Activated CD4-positive, alpha-beta T cell treated with anti-CD3 and anti-CD28 coated beads, Interleukin-2, amount 10 ng/mL, durations not matched to agents 7 days and 5 days (primary cell): ENCODE data around the gene KRT74. TPM values are rescaled to one million over a fixed set of nuclear protein-coding genes. Genes with fewer than 3 reads are reported as not detected.

Experiments used
- CTCF ChIA-PET: fragments of 350-600 bp; sonication (Branson Sonifier 250); formaldehyde crosslinking; loops from one replicate; lab custom pipeline; 2021; ENCODE audit warnings: antibody characterized with exemption; lab: Charles Lee
- POLR2A ChIA-PET: fragments of 350-600 bp; sonication (Branson Sonifier 250); formaldehyde crosslinking; loops from one replicate; lab custom pipeline; 2021; ENCODE audit warnings: antibody characterized with exemption; lab: Charles Lee
- DNase-seq: peaks from one replicate; pipeline ENCODE4 v3.0.0-alpha.2; 2020
- H3K27ac Mint-ChIP-seq: one replicate; pipeline ENCODE4 v1.8.0; 2021; ENCODE audit warnings: mild to moderate bottlenecking, moderate library complexity, mixed read lengths
- H3K27me3 Mint-ChIP-seq: one replicate; pipeline ENCODE4 v1.8.0; 2021; ENCODE audit warnings: mixed read lengths
- H3K36me3 Mint-ChIP-seq: one replicate; pipeline ENCODE4 v1.8.0; 2021; ENCODE audit warnings: low read depth, mixed read lengths
- H3K4me1 Mint-ChIP-seq: one replicate; pipeline ENCODE4 v1.8.0; 2021; ENCODE audit warnings: mixed read lengths
- H3K4me3 Mint-ChIP-seq: one replicate; pipeline ENCODE4 v1.8.0; 2021; ENCODE audit warnings: mild to moderate bottlenecking, moderate library complexity, mixed read lengths
- H3K9me3 Mint-ChIP-seq: one replicate; pipeline ENCODE4 v1.8.0; 2021; ENCODE audit warnings: mixed read lengths
- total RNA-seq, 2 experiments: library from RNA; stranded (reverse); gene quantifications; one replicate each; pipeline ENCODE4 v1.2.3, GENCODE V29; 2021

Gene KRT74
- total RNA-seq, 2 experiments from 2014 or later: 0.15 TPM

- Mint-ChIP-seq H3K36me3 (no peaks in the 10 kb centered on the region), H3K9me3 (no peaks in the 10 kb centered on the region), H3K4me1 (no peaks in the 10 kb centered on the region), H3K27ac (no peak overlapping the region), H3K27me3 (no peaks in the 10 kb centered on the region), H3K4me3 (no peak overlapping the region)
- POLR2A ChIA-PET: no interaction called here
- CTCF ChIA-PET: no interaction called here
- no peak for DNase-seq
Measured at GRCh38 chr12:52519387-52519703, 54.3 kb downstream of the KRT74 start.

GRCh38 chr12:52518574-52519386 is 54.9 kb downstream of the KRT74 start:
- CTCF ChIA-PET: no interaction called here
- POLR2A ChIA-PET: no interaction called here
- peak; percentile 1 for DNase-seq
- Mint-ChIP-seq H3K4me1 (no peaks in the 10 kb centered on the region), H3K27me3 (no peaks in the 10 kb centered on the region), H3K4me3 (no peak overlapping the region), H3K36me3 (no peaks in the 10 kb centered on the region), H3K27ac (no peak overlapping the region), H3K9me3 (no peaks in the 10 kb centered on the region)

DNA sequence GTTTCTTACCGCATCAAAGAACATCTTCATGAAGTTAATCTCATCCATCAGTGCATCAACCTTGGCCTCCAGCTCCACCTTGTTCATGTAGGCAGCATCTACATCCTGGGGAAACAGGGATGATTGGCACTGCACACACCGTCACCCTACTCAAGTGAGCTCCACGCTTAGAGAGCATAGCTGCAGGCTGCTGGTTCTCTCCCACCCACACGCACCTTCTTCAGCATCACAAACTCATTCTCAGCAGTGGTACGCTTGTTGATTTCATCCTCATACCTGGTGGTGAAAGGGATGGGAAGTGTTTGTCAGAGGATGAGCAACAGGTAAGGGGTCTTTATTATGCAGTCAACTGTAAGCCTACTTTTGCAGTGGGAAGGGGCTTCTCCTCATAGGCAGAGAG is 55.8 kb downstream of the KRT74 start:
- no peak overlapping the region for H3K4me3 Mint-ChIP-seq
- POLR2A ChIA-PET: no interaction called here
- H3K36me3 Mint-ChIP-seq: no peaks in the 10 kb centered on the region
- H3K27ac Mint-ChIP-seq: no peak overlapping the region
- CTCF ChIA-PET: no interaction called here
- H3K27me3 Mint-ChIP-seq: no peaks in the 10 kb centered on the region
- H3K4me1 Mint-ChIP-seq: no peaks in the 10 kb centered on the region
- DNase-seq: peak; percentile 1
- no peaks in the 10 kb centered on the region for H3K9me3 Mint-ChIP-seq

GRCh38 chr12:52517005-52517835 is 56.4 kb downstream of the KRT74 start:
- no peak for DNase-seq
- no peaks in the 10 kb centered on the region for H3K36me3 Mint-ChIP-seq
- no peaks in the 10 kb centered on the region for H3K9me3 Mint-ChIP-seq
- no peak overlapping the region for H3K4me3 Mint-ChIP-seq
- no peak overlapping the region for H3K27ac Mint-ChIP-seq
- CTCF ChIA-PET: no interaction called here
- POLR2A ChIA-PET: no interaction called here
- no peaks in the 10 kb centered on the region for H3K4me1 Mint-ChIP-seq
- peaks cover 3% of the 10 kb centered on the region for H3K27me3 Mint-ChIP-seq

GRCh38 chr12:52515927-52516831 is 57.5 kb downstream of the KRT74 start:
- peaks cover 4% of the 10 kb centered on the region for H3K9me3 Mint-ChIP-seq
- no peak overlapping the region for H3K4me3 Mint-ChIP-seq
- H3K36me3 Mint-ChIP-seq: no peaks in the 10 kb centered on the region
- DNase-seq: no peak
- H3K27me3 Mint-ChIP-seq: peaks cover 3% of the 10 kb centered on the region
- H3K4me1 Mint-ChIP-seq: no peaks in the 10 kb centered on the region
- ChIA-PET CTCF (interaction anchor here (1.1 kb wide), 1 partner anchor 31 kb away, joined by 3 read pairs; no protein-coding TSS in a partner anchor), POLR2A (no interaction called here)
- no peak overlapping the region for H3K27ac Mint-ChIP-seq

Other genes starting within 250 kb of the KRT74 start
- not detected for gene KRT85, start 206.4 kb downstream of the KRT74 start, total RNA-seq
- not detected for gene KRT84, start 188.2 kb downstream of the KRT74 start, total RNA-seq
- gene KRT82, start 167.5 kb downstream of the KRT74 start, total RNA-seq: not detected
- not detected for gene KRT75, start 139.5 kb downstream of the KRT74 start, total RNA-seq
- not detected for gene KRT6B, start 121.7 kb downstream of the KRT74 start, total RNA-seq
- gene KRT6C, start 100.0 kb downstream of the KRT74 start, total RNA-seq: not detected
- gene KRT6A, start 80.6 kb downstream of the KRT74 start, total RNA-seq: not detected
- gene KRT5, start 53.4 kb downstream of the KRT74 start, total RNA-seq: not detected
- not detected for gene KRT71, start 20.7 kb downstream of the KRT74 start, total RNA-seq
- gene KRT72, start 27.6 kb upstream of the KRT74 start, total RNA-seq: 10 to 100 TPM; 12.3 to 13.0 TPM
- 1 to 10 TPM; 8.2 to 8.6 TPM for gene KRT73, start 44.7 kb upstream of the KRT74 start, total RNA-seq
- under 1 TPM; 0.10 TPM for gene KRT2, start 78.4 kb upstream of the KRT74 start, total RNA-seq
- under 1 TPM; 0.33 to 0.60 TPM for gene KRT1, start 106.6 kb upstream of the KRT74 start, total RNA-seq
- not detected for gene KRT77, start 129.7 kb upstream of the KRT74 start, total RNA-seq
- not detected for gene KRT76, start 203.5 kb upstream of the KRT74 start, total RNA-seq
- gene KRT3, start 222.3 kb upstream of the KRT74 start, total RNA-seq: not detected
- not detected for gene KRT4, start 240.3 kb upstream of the KRT74 start, total RNA-seq